Ishikawa (cell line): ENCODE data around the gene CD300LG.

Experiments used
- CEBPB ChIP-seq: IDR thresholded peaks from 2 replicates; pipeline ENCODE4 v1.6.1; 2012
- CREB1 ChIP-seq: IDR thresholded peaks from 2 replicates; pipeline ENCODE4 v1.6.1; 2012; ENCODE audit warnings: low read depth
- EGR1 ChIP-seq: IDR thresholded peaks from 2 replicates; pipeline ENCODE4 v1.6.1; 2012
- EP300 ChIP-seq: IDR thresholded peaks from 2 replicates; pipeline ENCODE4 v1.6.1; 2012; ENCODE audit warnings: borderline replicate concordance
- FOXM1 ChIP-seq: IDR thresholded peaks from 2 replicates; pipeline ENCODE4 v1.6.1; 2012; ENCODE audit warnings: low read depth, borderline replicate concordance
- NFIC ChIP-seq: IDR thresholded peaks from 2 replicates; pipeline ENCODE4 v1.6.1; 2012
- RAD21 ChIP-seq: IDR thresholded peaks from 2 replicates; pipeline ENCODE4 v1.6.1; 2012; ENCODE audit warnings: low read depth
- TAF1 ChIP-seq: IDR thresholded peaks from 2 replicates; pipeline ENCODE4 v1.6.1; 2012; ENCODE audit warnings: low read depth, mild to moderate bottlenecking
- TCF12 ChIP-seq: IDR thresholded peaks from 2 replicates; pipeline ENCODE4 v1.6.1; 2012; ENCODE audit warnings: low read depth
- TEAD4 ChIP-seq: IDR thresholded peaks from 2 replicates; pipeline ENCODE4 v1.6.1; 2012
- YY1 ChIP-seq: IDR thresholded peaks from 2 replicates; pipeline ENCODE4 v1.6.1; 2012; ENCODE audit warnings: low read depth
- ZBTB7A ChIP-seq: IDR thresholded peaks from 2 replicates; pipeline ENCODE4 v1.6.1; 2012; ENCODE audit warnings: low read depth
- TF ChIP-seq, protein P1 (sequence below): IDR thresholded peaks from 2 replicates; pipeline ENCODE4 v1.6.1; 2012
- TF ChIP-seq, protein P2 (sequence below): IDR thresholded peaks from 2 replicates; pipeline ENCODE4 v1.6.1; 2012; ENCODE audit warnings: low read depth, mild to moderate bottlenecking
- TF ChIP-seq, protein P3 (sequence below): IDR thresholded peaks from 2 replicates; pipeline ENCODE4 v1.6.1; 2012

CD300LG gene

DNA sequence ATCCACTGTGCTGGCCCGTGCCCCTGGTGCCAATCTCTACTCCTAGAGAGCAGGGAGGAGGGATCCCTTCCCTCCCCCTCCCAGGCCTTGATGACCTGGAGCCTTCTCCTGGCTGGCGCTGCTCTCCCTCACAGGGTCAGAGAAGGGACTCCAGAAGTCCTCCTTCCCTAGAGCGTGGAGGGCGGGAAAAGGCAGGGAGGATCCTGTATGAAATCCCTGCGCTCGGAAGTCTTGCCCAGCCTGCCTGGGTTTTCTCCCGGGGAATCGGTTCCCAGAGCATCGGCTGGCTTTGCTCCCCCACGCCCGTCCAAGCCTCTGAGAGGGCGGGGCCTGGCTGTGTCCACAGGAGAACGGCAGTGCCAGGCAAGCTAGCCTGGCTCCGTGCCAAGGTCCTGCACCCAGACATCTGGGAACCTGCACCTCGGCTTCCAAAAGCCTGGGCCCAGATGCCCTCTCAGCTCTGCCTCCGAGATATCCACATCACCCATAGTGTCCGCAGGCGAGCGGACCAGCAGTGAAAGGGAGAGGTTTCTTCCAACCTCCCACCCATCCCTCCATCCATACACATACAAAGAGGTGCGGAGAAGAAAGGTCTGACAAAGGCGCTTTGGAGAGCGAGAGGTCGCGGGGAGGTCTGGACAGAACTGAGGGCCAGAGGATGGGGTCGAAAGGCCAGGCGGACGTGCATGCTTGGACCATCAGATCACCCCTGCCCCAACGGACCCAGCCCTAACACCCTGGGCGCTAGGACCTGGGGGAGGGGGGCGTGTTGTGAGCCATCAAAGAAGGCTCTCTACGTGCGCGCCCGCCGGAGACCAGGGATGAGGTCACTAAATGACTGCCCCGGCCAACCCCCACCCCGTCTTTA is 59.2 kb downstream of the CD300LG start:
- TF ChIP-seq FOXM1 (no peak), NFIC (peak; percentile 86), EP300 (no peak), TCF12 (peak; percentile 40; the same call in 1 of the 2 replicates), RAD21 (no peak), TEAD4 (no peak)
- TF ChIP-seq, protein P1, sequence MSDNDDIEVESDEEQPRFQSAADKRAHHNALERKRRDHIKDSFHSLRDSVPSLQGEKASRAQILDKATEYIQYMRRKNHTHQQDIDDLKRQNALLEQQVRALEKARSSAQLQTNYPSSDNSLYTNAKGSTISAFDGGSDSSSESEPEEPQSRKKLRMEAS, result peak; percentile 66; the same call in 1 of the 2 replicates

DNA sequence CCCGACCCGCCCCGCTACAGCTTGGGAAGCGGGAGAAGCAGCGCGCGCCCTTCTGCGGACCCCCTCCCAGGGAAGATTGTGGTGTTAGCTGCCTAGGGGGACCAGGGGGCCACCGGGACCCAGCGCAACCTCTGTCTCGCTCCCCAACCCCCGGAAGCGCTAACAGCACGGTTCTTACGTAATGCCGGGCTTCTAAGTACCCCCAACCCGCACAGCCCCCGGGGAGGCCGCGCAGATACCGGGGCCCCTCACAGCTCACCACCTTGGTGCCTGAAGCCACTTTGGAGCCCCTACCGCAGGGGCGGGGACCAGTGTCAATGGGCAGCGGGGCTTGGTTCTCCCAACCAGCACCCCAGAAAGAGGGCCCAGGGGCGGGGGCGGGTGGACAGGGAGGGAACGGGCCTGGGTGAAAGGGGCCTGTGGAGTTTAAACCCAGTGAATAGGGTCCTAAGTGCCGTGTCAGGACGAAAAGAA is 60.0 kb downstream of the CD300LG start:
- TF ChIP-seq TAF1 (no peak), CEBPB (0 out of 2 replicates have a peak, but pooled peaks have one; percentile 9)

DNA sequence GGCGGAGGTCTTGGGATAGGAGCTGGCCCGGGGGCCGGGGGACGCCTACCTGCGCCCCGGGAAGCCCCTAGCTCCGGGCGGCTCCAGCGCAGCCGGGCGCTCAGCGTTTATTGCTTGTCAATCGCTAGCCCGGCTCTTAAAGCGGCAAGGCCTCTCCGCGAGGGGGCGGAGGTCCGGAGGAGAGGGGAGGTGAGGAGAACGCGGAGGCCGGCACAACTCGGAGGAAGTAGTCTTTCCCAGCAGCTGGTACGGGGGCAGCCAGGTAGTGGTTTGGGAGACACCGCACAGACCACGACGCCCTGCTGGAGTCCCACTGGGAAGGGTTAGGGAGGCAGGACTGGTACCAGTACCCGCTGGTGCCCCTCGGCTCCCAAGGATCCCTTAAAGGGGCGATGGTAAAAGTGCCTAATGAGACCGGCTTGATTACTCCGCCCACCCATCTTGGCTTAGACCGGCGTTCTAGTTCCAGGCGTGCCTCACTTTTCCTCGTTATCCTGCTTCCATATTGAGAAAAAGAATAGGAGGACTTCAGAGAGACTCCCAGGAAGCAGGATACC is 60.5 kb downstream of the CD300LG start, which contains the start of gene MPP2:
TSS of gene MPP2 (minus strand) at position 112 of the 557 bp plus-strand sequence. CDS start 3,076 bp downstream, outside the sequence.
- TF ChIP-seq TCF12, result no peak
- TF ChIP-seq ZBTB7A, result peak; percentile 81; the same call in 1 of the 2 replicates
- 0 out of 2 replicates have a peak, but pooled peaks have one; percentile 3 for TF ChIP-seq EGR1
- TF ChIP-seq, protein P1, result peak; percentile 51; the same call in 1 of the 2 replicates

DNA sequence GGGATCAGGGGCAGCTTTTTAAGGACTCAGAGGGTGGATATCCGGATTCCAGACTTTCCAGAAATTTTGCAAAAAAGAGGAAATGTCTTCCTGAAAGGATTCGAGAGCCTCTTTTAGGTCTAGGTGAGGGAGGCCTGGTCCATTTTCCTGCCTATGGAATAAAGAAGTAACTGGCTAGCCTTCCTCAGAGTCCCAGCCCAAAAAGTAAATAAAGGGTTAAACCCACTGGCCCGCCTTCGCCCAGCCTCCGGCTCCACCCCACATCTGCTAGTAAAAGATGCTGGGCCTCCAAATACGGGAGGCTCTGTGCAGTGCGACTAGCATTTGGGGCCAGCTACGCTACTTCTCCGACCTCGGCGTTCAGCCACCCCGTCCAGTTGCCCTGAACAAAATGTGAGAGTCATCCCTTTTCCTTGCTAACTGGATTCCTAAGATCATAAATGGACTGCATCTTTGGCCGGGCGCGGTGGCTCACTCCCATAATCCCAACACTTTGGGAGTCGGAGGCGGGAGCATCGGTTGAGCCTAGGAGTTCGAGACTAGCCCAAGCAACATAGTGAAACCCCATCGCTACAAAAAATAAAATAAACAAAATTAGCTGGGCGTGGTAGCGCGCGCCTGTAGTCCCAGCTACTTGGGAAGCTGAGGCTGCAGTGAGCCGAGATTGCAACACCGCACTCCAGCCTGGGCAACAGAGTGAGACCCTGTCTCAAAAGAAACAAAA is 61.2 kb downstream of the CD300LG start:
- TF ChIP-seq TEAD4 (no peak), FOXM1 (no peak), RAD21 (no peak), TAF1 (no peak), ZBTB7A (no peak), CREB1 (no peak), TCF12 (no peak), CEBPB (no peak)
- TF ChIP-seq, protein P2, sequence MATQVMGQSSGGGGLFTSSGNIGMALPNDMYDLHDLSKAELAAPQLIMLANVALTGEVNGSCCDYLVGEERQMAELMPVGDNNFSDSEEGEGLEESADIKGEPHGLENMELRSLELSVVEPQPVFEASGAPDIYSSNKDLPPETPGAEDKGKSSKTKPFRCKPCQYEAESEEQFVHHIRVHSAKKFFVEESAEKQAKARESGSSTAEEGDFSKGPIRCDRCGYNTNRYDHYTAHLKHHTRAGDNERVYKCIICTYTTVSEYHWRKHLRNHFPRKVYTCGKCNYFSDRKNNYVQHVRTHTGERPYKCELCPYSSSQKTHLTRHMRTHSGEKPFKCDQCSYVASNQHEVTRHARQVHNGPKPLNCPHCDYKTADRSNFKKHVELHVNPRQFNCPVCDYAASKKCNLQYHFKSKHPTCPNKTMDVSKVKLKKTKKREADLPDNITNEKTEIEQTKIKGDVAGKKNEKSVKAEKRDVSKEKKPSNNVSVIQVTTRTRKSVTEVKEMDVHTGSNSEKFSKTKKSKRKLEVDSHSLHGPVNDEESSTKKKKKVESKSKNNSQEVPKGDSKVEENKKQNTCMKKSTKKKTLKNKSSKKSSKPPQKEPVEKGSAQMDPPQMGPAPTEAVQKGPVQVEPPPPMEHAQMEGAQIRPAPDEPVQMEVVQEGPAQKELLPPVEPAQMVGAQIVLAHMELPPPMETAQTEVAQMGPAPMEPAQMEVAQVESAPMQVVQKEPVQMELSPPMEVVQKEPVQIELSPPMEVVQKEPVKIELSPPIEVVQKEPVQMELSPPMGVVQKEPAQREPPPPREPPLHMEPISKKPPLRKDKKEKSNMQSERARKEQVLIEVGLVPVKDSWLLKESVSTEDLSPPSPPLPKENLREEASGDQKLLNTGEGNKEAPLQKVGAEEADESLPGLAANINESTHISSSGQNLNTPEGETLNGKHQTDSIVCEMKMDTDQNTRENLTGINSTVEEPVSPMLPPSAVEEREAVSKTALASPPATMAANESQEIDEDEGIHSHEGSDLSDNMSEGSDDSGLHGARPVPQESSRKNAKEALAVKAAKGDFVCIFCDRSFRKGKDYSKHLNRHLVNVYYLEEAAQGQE, result no peak
- TF ChIP-seq, protein P3, sequence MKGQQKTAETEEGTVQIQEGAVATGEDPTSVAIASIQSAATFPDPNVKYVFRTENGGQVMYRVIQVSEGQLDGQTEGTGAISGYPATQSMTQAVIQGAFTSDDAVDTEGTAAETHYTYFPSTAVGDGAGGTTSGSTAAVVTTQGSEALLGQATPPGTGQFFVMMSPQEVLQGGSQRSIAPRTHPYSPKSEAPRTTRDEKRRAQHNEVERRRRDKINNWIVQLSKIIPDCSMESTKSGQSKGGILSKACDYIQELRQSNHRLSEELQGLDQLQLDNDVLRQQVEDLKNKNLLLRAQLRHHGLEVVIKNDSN, result no peak

DNA sequence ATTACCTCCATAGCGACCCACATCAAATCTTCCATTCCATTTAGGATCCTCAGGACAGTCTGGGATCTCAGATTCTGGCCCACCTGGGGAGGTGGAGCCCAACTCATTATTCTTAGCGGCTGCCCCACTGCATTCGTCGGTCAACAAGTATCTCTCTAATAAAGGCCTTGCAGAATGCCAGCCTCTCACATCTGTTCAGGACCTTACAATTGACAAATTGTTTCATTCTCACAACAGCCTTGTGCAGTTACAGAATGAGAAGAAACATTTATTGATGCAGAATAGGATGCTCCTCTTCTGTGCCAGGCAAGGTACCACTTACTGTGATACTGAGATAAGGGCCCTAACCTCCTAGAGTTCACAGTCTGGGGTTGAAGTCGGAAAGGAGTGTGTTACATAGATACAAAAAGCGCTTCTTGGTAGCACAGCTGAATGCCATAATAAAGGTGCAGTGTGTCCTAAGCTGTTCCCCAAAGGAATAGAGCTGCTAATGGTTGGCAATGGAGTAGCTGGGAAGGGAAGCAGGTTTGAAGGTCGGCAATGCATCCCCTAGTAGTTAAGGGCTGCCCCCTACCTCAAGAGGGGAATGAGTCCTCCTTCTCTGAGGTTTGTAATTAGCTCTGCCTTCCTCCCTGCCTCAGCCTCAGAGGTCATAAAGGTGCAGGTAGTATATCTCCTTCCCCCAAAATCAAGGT is 62.7 kb downstream of the CD300LG start:
- TF ChIP-seq NFIC (no peak), EGR1 (no peak), TCF12 (no peak), EP300 (no peak), ZBTB7A (no peak), YY1 (no peak), TAF1 (no peak), FOXM1 (no peak)
- TF ChIP-seq, protein P2, result no peak
